Right atrium auricular region (tissue), 2 donors: ENCODE data around the gene DNAJB6. TPM values are rescaled to one million over a fixed set of nuclear protein-coding genes. Genes with fewer than 3 reads are reported as not detected.
A peak's percentile ranks its signal among the peaks of the same experiment; 100 is the strongest.

Experiments
- DNase-seq: peaks from one replicate; pipeline ENCODE4 v3.0.0-alpha.2; 2019; ENCODE audit warnings: low spot score
- H3K27ac ChIP-seq, 2 donors: fragments of 200-600 bp; sonication (generic); 1 replicate in 1 of 2; 2 replicates in 1 of 2; pipeline ENCODE4 v1.5.1; 2016 to 2019
- H3K27me3 ChIP-seq, 2 donors: fragments of 200-600 bp; sonication (generic); one replicate each; pipeline versions ENCODE4 v1.5.1 to v1.6.0; 2017 to 2019
- H3K36me3 ChIP-seq: fragments of 200-600 bp; sonication (generic); one replicate; pipeline ENCODE4 v1.5.1; 2016
- H3K4me1 ChIP-seq, 2 donors: fragments of 200-600 bp; sonication (generic); one replicate each; pipeline versions ENCODE4 v1.5.1 to v1.6.0; 2017 to 2019
- H3K4me3 ChIP-seq, 2 donors: fragments of 200-600 bp; sonication (generic); 1 replicate in 1 of 2; 2 replicates in 1 of 2; pipeline ENCODE4 v1.5.1; 2017 to 2019; ENCODE audit warnings: mild to moderate bottlenecking in 1 of 2, moderate library complexity in 1 of 2
- H3K9me3 ChIP-seq, 2 donors: fragments of 200-600 bp; sonication (generic); one replicate each; pipeline ENCODE4 v1.5.1; 2019
- CTCF ChIP-seq, 2 donors: fragments of 200-600 bp; sonication (generic); IDR thresholded peaks; one replicate each; pipeline ENCODE4 v1.5.1; 2019; ENCODE audit warnings: antibody characterized with exemption in 2 of 2
- total RNA-seq, 2 donors: library from RNA; depleted of rRNA; stranded (reverse); fragments of >200 nt; gene quantifications; one replicate each; pipeline ENCODE4 v1.1.0, GENCODE V29; 2016

The DNAJB6 gene
- total RNA-seq, 2 donors from 2014 or later: 134 to 137 TPM

- no peak for DNase-seq
- Histone ChIP-seq H3K9me3 (no peaks in the 10 kb centered on the region), H3K27ac (peak overlapping the region; percentile 84 to 95), H3K27me3 (no peaks in the 10 kb centered on the region), H3K4me1 (peaks cover 0 to 83% of the 10 kb centered on the region in 2 donors), H3K36me3 (peaks cover 52% of the 10 kb centered on the region), H3K4me3 (no peak overlapping the region)
- TF ChIP-seq CTCF (IDR thresholded peaks at IDR 0.05): no peak
Observed at GRCh38 chr7:157358753-157359096, 21.9 kb downstream of the DNAJB6 start.

- no peaks in the 10 kb centered on the region for H3K27me3 ChIP-seq
- no peak for DNase-seq
- peak overlapping the region; percentile 84 to 95 for H3K27ac ChIP-seq
- no peaks in the 10 kb centered on the region for H3K9me3 ChIP-seq
- H3K4me1 ChIP-seq: peaks cover 0 to 75% of the 10 kb centered on the region in 2 donors
- no peak overlapping the region for H3K4me3 ChIP-seq
- TF ChIP-seq CTCF (IDR thresholded peaks at IDR 0.05): no peak
- peaks cover 61% of the 10 kb centered on the region for H3K36me3 ChIP-seq
Observed at GRCh38 chr7:157359581-157359980, 22.8 kb downstream of the DNAJB6 start.

- peak overlapping the region; percentile 84 to 95 for H3K27ac ChIP-seq
- peaks cover 71% of the 10 kb centered on the region for H3K36me3 ChIP-seq
- H3K4me3 ChIP-seq: no peak overlapping the region
Observed at GRCh38 chr7:157360483-157361025, 23.8 kb downstream of the DNAJB6 start.

GRCh38 chr7:157361537-157361936 is 24.7 kb downstream of the DNAJB6 start:
- Histone ChIP-seq H3K9me3 (no peaks in the 10 kb centered on the region), H3K4me1 (peaks cover 0 to 55% of the 10 kb centered on the region in 2 donors), H3K27me3 (no peaks in the 10 kb centered on the region), H3K27ac (no peak overlapping the region), H3K36me3 (peaks cover 80% of the 10 kb centered on the region), H3K4me3 (no peak overlapping the region)
- DNase-seq: no peak
- no peak for TF ChIP-seq CTCF (IDR thresholded peaks at IDR 0.05)

More at GRCh38 chr7:157360483-157361025, 23.8 kb downstream of the DNAJB6 start:
- TF ChIP-seq CTCF (IDR thresholded peaks at IDR 0.05): no peak
- Histone ChIP-seq H3K4me1 (peaks cover 0 to 65% of the 10 kb centered on the region in 2 donors), H3K27me3 (no peaks in the 10 kb centered on the region), H3K9me3 (no peaks in the 10 kb centered on the region)
- DNase-seq: no peak

- H3K27me3 ChIP-seq: no peaks in the 10 kb centered on the region
- H3K27ac ChIP-seq: peak overlapping the region; percentile 22 to 32
- no peak for TF ChIP-seq CTCF (IDR thresholded peaks at IDR 0.05)
- peaks cover 0 to 45% of the 10 kb centered on the region in 2 donors for H3K4me1 ChIP-seq
- H3K4me3 ChIP-seq: no peak overlapping the region
- no peak for DNase-seq
- H3K36me3 ChIP-seq: peaks cover 87% of the 10 kb centered on the region
- no peaks in the 10 kb centered on the region for H3K9me3 ChIP-seq
Observed at GRCh38 chr7:157362729-157363128, 25.9 kb downstream of the DNAJB6 start.

GRCh38 chr7:157366722-157367121 is 29.9 kb downstream of the DNAJB6 start:
- Histone ChIP-seq H3K4me3 (no peak overlapping the region), H3K9me3 (no peaks in the 10 kb centered on the region), H3K4me1 (peaks cover 0 to 17% of the 10 kb centered on the region in 2 donors), H3K27me3 (no peaks in the 10 kb centered on the region), H3K27ac (no peak overlapping the region), H3K36me3 (peaks cover 95% of the 10 kb centered on the region)
- TF ChIP-seq CTCF (IDR thresholded peaks at IDR 0.05): no peak
- no peak for DNase-seq
